HepG2 (cell line): ENCODE results near the gene ZNF506. TPM values are rescaled to one million over a fixed set of nuclear protein-coding genes. Genes with fewer than 3 reads are reported as not detected.

Source experiments
- ATAD3A ChIP-seq: sonication (generic); formaldehyde crosslinking; IDR thresholded peaks from 2 replicates; pipeline ENCODE4 v1.4.0; 2020; ENCODE audit warnings: missing genetic modification reagents
- CBFB ChIP-seq: sonication (generic); formaldehyde crosslinking; IDR thresholded peaks from 2 replicates; pipeline ENCODE4 v1.4.0; 2020; ENCODE audit warnings: missing genetic modification reagents
- CREB3 ChIP-seq: sonication (generic); formaldehyde crosslinking; IDR thresholded peaks from 2 replicates; pipeline ENCODE4 v1.5.0; 2020; ENCODE audit warnings: missing genetic modification reagents
- FLYWCH1 ChIP-seq: sonication (generic); formaldehyde crosslinking; IDR thresholded peaks from 2 replicates; pipeline ENCODE4 v1.8.1; 2023; ENCODE audit warnings: mild to moderate bottlenecking, missing genetic modification reagents
- HNRNPH1 ChIP-seq: fragments of 200-400 bp; formaldehyde crosslinking; optimal IDR thresholded peaks from 2 replicates; pipeline ENCODE3; 2017; ENCODE audit warnings: mild to moderate bottlenecking, low read depth, low read length
- KDM1A ChIP-seq: IDR thresholded peaks from 2 replicates; pipeline ENCODE4 v1.6.1; 2016; ENCODE audit warnings: missing compliant biosample characterization
- MAF1 ChIP-seq: sonication (generic); formaldehyde crosslinking; IDR thresholded peaks from 2 replicates; pipeline ENCODE4 v1.5.0; 2020; ENCODE audit warnings: missing genetic modification reagents, borderline replicate concordance
- MXD1 ChIP-seq: sonication (generic); formaldehyde crosslinking; IDR thresholded peaks from 2 replicates; pipeline ENCODE4 v1.4.0; 2020; ENCODE audit warnings: mild to moderate bottlenecking, missing genetic modification reagents
- PPARG ChIP-seq: conservative IDR thresholded peaks from 2 replicates; pipeline ENCODE4 v1.6.1; 2016; ENCODE audit warnings: missing biosample characterization, missing genetic modification reagents
- PRPF4 ChIP-seq: fragments of 200-400 bp; formaldehyde crosslinking; IDR thresholded peaks from 2 replicates; pipeline ENCODE4 v1.6.1; 2016; ENCODE audit warnings: low read length, low read depth; ENCODE audit not compliant: poor library complexity, severe bottlenecking
- SMARCE1 ChIP-seq: fragments of 450-650 bp; IDR thresholded peaks from 2 replicates; pipeline ENCODE4 v1.6.1; 2017; ENCODE audit warnings: borderline replicate concordance
- SOX13 ChIP-seq, 3 experiments: fragments of 450-650 bp in 1 of 3; sonication (generic) in 1 of 3; formaldehyde crosslinking in 1 of 3; IDR thresholded peaks in 2 of 3; conservative IDR thresholded peaks in 1 of 3; 2 replicates each; pipeline versions ENCODE4 v1.5.0 to v1.6.1; 2016 to 2020; ENCODE audit warnings: antibody characterized with exemption in 1 of 3, mild to moderate bottlenecking in 1 of 3, missing compliant biosample characterization in 1 of 3, missing genetic modification reagents in 1 of 3, moderate library complexity in 1 of 3
- STAG1 ChIP-seq: sonication (generic); formaldehyde crosslinking; IDR thresholded peaks from 2 replicates; pipeline ENCODE4 v1.4.0; 2020; ENCODE audit warnings: missing genetic modification reagents
- TBX2 ChIP-seq: sonication (generic); formaldehyde crosslinking; IDR thresholded peaks from 2 replicates; pipeline ENCODE4 v1.5.0; 2020; ENCODE audit warnings: missing genetic modification reagents, mild to moderate bottlenecking, borderline replicate concordance
- ZFP41 ChIP-seq: sonication (generic); formaldehyde crosslinking; IDR thresholded peaks from 2 replicates; pipeline ENCODE4 v1.4.0; 2020; ENCODE audit warnings: mild to moderate bottlenecking, missing genetic modification reagents, borderline replicate concordance
- ZNF225 ChIP-seq: sonication (generic); formaldehyde crosslinking; IDR thresholded peaks from 2 replicates; pipeline ENCODE4 v1.4.0; 2020; ENCODE audit warnings: mild to moderate bottlenecking, missing genetic modification reagents
- ZNF234 ChIP-seq: sonication (generic); formaldehyde crosslinking; conservative IDR thresholded peaks from 2 replicates; pipeline ENCODE4 v1.5.1; 2020; ENCODE audit warnings: mild to moderate bottlenecking, missing genetic modification reagents
- ZNF264 ChIP-seq: sonication (generic); formaldehyde crosslinking; IDR thresholded peaks from 2 replicates; pipeline ENCODE4 v1.4.0; 2020; ENCODE audit warnings: missing genetic modification reagents
- ZNF33B ChIP-seq: sonication (generic); formaldehyde crosslinking; IDR thresholded peaks from 2 replicates; pipeline ENCODE4 v1.5.1; 2020; ENCODE audit warnings: mild to moderate bottlenecking, missing genetic modification reagents
- ZNF598 ChIP-seq: sonication (generic); formaldehyde crosslinking; IDR thresholded peaks from 2 replicates; pipeline ENCODE4 v1.5.1; 2020; ENCODE audit warnings: mild to moderate bottlenecking, missing genetic modification reagents, borderline replicate concordance
- ZNF605 ChIP-seq: sonication (generic); formaldehyde crosslinking; IDR thresholded peaks from 2 replicates; pipeline ENCODE4 v1.8.0; 2022; ENCODE audit warnings: mild to moderate bottlenecking, missing genetic modification reagents
- ZNF713 ChIP-seq: sonication (generic); formaldehyde crosslinking; IDR thresholded peaks from 2 replicates; pipeline ENCODE4 v1.4.0; 2020; ENCODE audit warnings: mild to moderate bottlenecking, missing genetic modification reagents
- polyA plus RNA-seq, 8 experiments: library from polyadenylated mRNA; depleted of rRNA in 3 of 8; stranded (reverse) in 7 of 8; unstranded in 1 of 8; fragments of >200 nt; fragmentation: Illumina TruSeq in 4 of 8; extraction: Trizol in 4 of 8; gene quantifications; 2 replicates each; pipeline versions ENCODE4 v1.2.1 to v1.2.3, GENCODE V29; 2011 to 2016; ENCODE audit warnings: low read depth in 4 of 8, missing spikeins in 1 of 8, mixed read lengths in 1 of 8; ENCODE audit not compliant: insufficient read depth in 1 of 8
- total RNA-seq, 5 experiments: library from RNA; depleted of rRNA; stranded (reverse); fragments of >200 nt; fragmentation: Illumina TruSeq; extraction: Trizol; gene quantifications; 2 replicates each; pipeline ENCODE4 v1.2.3, GENCODE V29; 2016; ENCODE audit warnings: low read depth in 1 of 5
- TF ChIP-seq, protein P1 (sequence below): sonication (generic); formaldehyde crosslinking; IDR thresholded peaks from 2 replicates; pipeline ENCODE4 v1.4.0; 2020; ENCODE audit warnings: missing genetic modification reagents

Gene ZNF506
- total and polyA plus RNA-seq, 2 of the 13 experiments (the other 11 are each of a cell fraction or from before 2014, with no cell fraction given) = not detected

DNA sequence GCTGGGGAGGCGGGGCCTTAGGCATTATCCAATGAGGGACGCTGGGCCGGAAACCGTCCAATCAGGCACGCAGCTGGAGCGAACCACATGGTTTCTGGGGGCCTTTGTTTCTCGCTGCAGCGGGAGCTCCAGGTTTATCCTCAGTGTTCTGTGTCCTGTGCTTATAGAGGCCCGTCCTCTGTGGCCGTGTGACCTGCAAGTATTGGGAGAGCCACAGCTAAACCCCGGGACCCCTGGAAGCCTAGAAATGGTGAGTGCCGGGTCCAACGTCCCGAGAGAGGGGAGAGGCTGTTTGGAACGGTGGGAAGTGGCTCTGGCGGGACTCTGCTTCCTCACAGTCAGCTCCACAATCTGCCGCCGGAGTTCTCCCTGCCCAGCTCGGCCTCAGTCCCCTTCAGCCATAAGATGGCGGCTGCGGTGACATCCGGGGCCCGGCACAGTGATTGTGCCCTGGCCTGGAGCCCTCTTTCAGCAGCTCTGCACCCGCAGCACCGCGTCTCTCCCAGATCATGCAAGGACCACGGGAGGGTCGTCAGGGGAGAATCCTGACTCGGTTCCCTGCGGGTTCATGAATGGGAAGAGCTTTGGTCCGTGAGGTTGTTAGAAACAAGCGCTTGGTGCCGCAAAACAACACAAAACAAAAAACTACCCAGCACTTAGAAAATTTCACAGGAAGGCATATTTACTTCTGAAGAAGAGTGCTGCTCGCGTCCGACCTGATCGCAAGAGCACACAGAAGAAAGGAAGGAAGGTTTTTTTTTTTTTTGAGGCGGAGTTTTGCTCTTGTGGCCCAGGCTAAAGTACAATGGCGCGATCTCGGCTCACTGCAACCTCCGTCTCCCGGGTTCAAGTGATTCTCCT is 44.4 kb upstream of the ZNF506 start, which contains the start of gene ZNF253 (continued):
- TF ChIP-seq PRPF4 (no peak), KDM1A (no peak), ZNF234 (no peak), HNRNPH1 (no peak), ZNF225 (CRISPR knock-in tag) (0 out of 2 replicates have a peak, but pooled peaks have one; percentile 29), ZNF264 (CRISPR knock-in tag) (no peak), ZNF598 (CRISPR knock-in tag) (0 out of 2 replicates have a peak, but pooled peaks have one; percentile 83), ZNF713 (no peak), ZNF33B (no peak), FLYWCH1 (CRISPR knock-in tag) (no peak), TBX2 (no peak; the same call in 1 of the 2 replicates), PPARG (no peak), ZFP41 (CRISPR knock-in tag) (no peak), ZNF605 (CRISPR knock-in tag) (peak; percentile 62; the same call in 1 of the 2 replicates), SOX13 (IDR thresholded peaks at IDR 0.05) (no peak), SOX13 (CRISPR knock-in tag; conservative IDR thresholded peaks at IDR 0.05 in 1 of 2, IDR thresholded peaks at IDR 0.05 in 1 of 2) (no peak; a peak in 1 of 4 replicates), MAF1 (CRISPR knock-in tag) (no peak), CREB3 (CRISPR knock-in tag) (no peak), STAG1 (CRISPR knock-in tag) (no peak), SMARCE1 (no peak), CBFB (CRISPR knock-in tag) (no peak), ATAD3A (CRISPR knock-in tag) (no peak; the same call in 1 of the 2 replicates), MXD1 (0 out of 2 replicates have a peak, but pooled peaks have one; percentile 34)
- TF ChIP-seq, protein P1, sequence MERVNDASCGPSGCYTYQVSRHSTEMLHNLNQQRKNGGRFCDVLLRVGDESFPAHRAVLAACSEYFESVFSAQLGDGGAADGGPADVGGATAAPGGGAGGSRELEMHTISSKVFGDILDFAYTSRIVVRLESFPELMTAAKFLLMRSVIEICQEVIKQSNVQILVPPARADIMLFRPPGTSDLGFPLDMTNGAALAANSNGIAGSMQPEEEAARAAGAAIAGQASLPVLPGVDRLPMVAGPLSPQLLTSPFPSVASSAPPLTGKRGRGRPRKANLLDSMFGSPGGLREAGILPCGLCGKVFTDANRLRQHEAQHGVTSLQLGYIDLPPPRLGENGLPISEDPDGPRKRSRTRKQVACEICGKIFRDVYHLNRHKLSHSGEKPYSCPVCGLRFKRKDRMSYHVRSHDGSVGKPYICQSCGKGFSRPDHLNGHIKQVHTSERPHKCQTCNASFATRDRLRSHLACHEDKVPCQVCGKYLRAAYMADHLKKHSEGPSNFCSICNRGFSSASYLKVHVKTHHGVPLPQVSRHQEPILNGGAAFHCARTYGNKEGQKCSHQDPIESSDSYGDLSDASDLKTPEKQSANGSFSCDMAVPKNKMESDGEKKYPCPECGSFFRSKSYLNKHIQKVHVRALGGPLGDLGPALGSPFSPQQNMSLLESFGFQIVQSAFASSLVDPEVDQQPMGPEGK (CRISPR knock-in tag) = no peak
